SKM-1 (cell line): Measurements from ENCODE around the gene CDC42BPB.
"Not testable (repeated sequence)": the region's sequence is repeated elsewhere in the genome, so short reads cannot be mapped to it uniquely, and the experiment has no call there.

ENCODE experiments used
- DNase-seq: peaks from one replicate; lab custom pipeline; 2025; ENCODE audit not compliant: unreplicated experiment; lab: John Stamatoyannopoulos, UW

Gene CDC42BPB

GRCh38 chr14:103056322-103057027, 874 bp downstream of the CDC42BPB start:
- DNase-seq, result no peak

- DNase-seq, result no peak
These were observed 1.7 kb downstream of the CDC42BPB start for GRCh38 chr14:103055695-103056094.

GRCh38 chr14:103052407-103052806, 4.9 kb downstream of the CDC42BPB start:
- peak; percentile 6 for DNase-seq

- DNase-seq, result no peak
These were observed 6.4 kb downstream of the CDC42BPB start for GRCh38 chr14:103050935-103051334.

- DNase-seq, result not testable (repeated sequence)
These were observed 9.9 kb downstream of the CDC42BPB start for GRCh38 chr14:103047453-103047852.

GRCh38 chr14:103045371-103045869, 11.9 kb downstream of the CDC42BPB start:
- DNase-seq, result no peak

GRCh38 chr14:103043257-103044015, 13.9 kb downstream of the CDC42BPB start:
- no peak for DNase-seq

- no peak for DNase-seq
These were observed 15.9 kb downstream of the CDC42BPB start for GRCh38 chr14:103041464-103041863.

GRCh38 chr14:103033681-103034096, 23.7 kb downstream of the CDC42BPB start:
- no peak for DNase-seq

- no peak for DNase-seq
These were observed 25.4 kb downstream of the CDC42BPB start for GRCh38 chr14:103031956-103032355.

- no peak for DNase-seq
These were observed 25.8 kb downstream of the CDC42BPB start for GRCh38 chr14:103031566-103031911.

- no peak for DNase-seq
These were observed 26.4 kb downstream of the CDC42BPB start for GRCh38 chr14:103030741-103031565.

- DNase-seq, result no peak
These were observed 27.4 kb downstream of the CDC42BPB start for GRCh38 chr14:103029936-103030335.

- DNase-seq, result no peak
These were observed 28.6 kb downstream of the CDC42BPB start for GRCh38 chr14:103028772-103029171.

- DNase-seq, result no peak
These were observed 29.1 kb downstream of the CDC42BPB start for GRCh38 chr14:103028161-103028767.

- DNase-seq, result no peak
These were observed 29.9 kb downstream of the CDC42BPB start for GRCh38 chr14:103027451-103027850.

GRCh38 chr14:103026988-103027387, 30.4 kb downstream of the CDC42BPB start:
- no peak for DNase-seq

GRCh38 chr14:103026196-103026595, 31.2 kb downstream of the CDC42BPB start:
- not testable (repeated sequence) for DNase-seq

- DNase-seq, result no peak
These were observed 33.4 kb downstream of the CDC42BPB start for GRCh38 chr14:103023881-103024473.

- DNase-seq, result no peak
These were observed 34.7 kb downstream of the CDC42BPB start for GRCh38 chr14:103022685-103023044.
